SK-N-SH treated with all-trans-retinoic acid at 6 μM for 48 hours (cell line): ENCODE data around the gene CXCL13.

ENCODE experiments used
- ATAC-seq: fragments of 200-7000 bp; cut with Tn5 transposase; 3 replicates; pipeline ENCODE4 v1.9.1; 2020; ENCODE audit warnings: mild to moderate bottlenecking, moderate library complexity
- ARNTL ChIP-seq: fragments of 450-650 bp; formaldehyde crosslinking; IDR thresholded peaks from 2 replicates; pipeline ENCODE4 v1.5.0; 2020; ENCODE audit warnings: low read depth, mild to moderate bottlenecking, moderate library complexity, borderline replicate concordance
- BACH2 ChIP-seq: fragments of 250-450 bp; sonication (Bioruptor Pico); IDR thresholded peaks from 2 replicates; pipeline ENCODE4 v1.9.0; 2021; ENCODE audit warnings: mild to moderate bottlenecking, borderline replicate concordance
- CSDC2 ChIP-seq: fragments of 250-450 bp; sonication (Bioruptor Pico); IDR thresholded peaks from 2 replicates; pipeline ENCODE4 v1.5.0; 2020; ENCODE audit warnings: mild to moderate bottlenecking, moderate library complexity
- ESRRG ChIP-seq: fragments of 250-450 bp; sonication (Bioruptor Pico); IDR thresholded peaks from 2 replicates; pipeline ENCODE4 v1.6.1; 2021; ENCODE audit warnings: mild to moderate bottlenecking
- GLIS3 ChIP-seq: fragments of 250-450 bp; sonication (Bioruptor Pico); IDR thresholded peaks from 2 replicates; pipeline ENCODE4 v1.5.0; 2020; ENCODE audit warnings: mild to moderate bottlenecking, moderate library complexity
- ISL1 ChIP-seq: fragments of 250-450 bp; sonication (Bioruptor Pico); IDR thresholded peaks from 2 replicates; pipeline ENCODE4 v2.1.2; 2022; ENCODE audit warnings: mild to moderate bottlenecking, moderate library complexity
- RARB ChIP-seq: fragments of 250-450 bp; sonication (Bioruptor Pico); IDR thresholded peaks from 2 replicates; pipeline ENCODE4 v1.8.0; 2021; ENCODE audit warnings: mild to moderate bottlenecking, moderate library complexity
- SNAI2 ChIP-seq: fragments of 250-450 bp; sonication (Bioruptor Pico); IDR thresholded peaks from 2 replicates; pipeline ENCODE4 v1.5.0; 2020; ENCODE audit warnings: mild to moderate bottlenecking, moderate library complexity
- TCF4 ChIP-seq: fragments of 250-450 bp; sonication (Bioruptor Pico); IDR thresholded peaks from 2 replicates; pipeline ENCODE4 v1.8.0; 2021; ENCODE audit warnings: mild to moderate bottlenecking, moderate library complexity, borderline replicate concordance
- TOX ChIP-seq: fragments of 250-450 bp; sonication (Bioruptor Pico); IDR thresholded peaks from 2 replicates; pipeline ENCODE4 v1.8.0; 2021; ENCODE audit warnings: mild to moderate bottlenecking, moderate library complexity, borderline replicate concordance
- ZC3H10 ChIP-seq: fragments of 250-450 bp; sonication (Bioruptor Pico); IDR thresholded peaks from 2 replicates; pipeline ENCODE4 v1.5.1; 2021; ENCODE audit warnings: mild to moderate bottlenecking, moderate library complexity
- ZFP3 ChIP-seq: fragments of 250-450 bp; sonication (Bioruptor Pico); IDR thresholded peaks from 2 replicates; pipeline ENCODE4 v1.5.0; 2020; ENCODE audit warnings: mild to moderate bottlenecking, moderate library complexity
- ZNF565 ChIP-seq: fragments of 450-650 bp; formaldehyde crosslinking; conservative IDR thresholded peaks from 2 replicates; pipeline ENCODE4 v1.5.0; 2020; ENCODE audit warnings: low read depth, mild to moderate bottlenecking, moderate library complexity
- ZNF70 ChIP-seq: fragments of 450-650 bp; formaldehyde crosslinking; IDR thresholded peaks from 2 replicates; pipeline ENCODE4 v1.5.0; 2020; ENCODE audit warnings: mild to moderate bottlenecking, moderate library complexity
- ZNF8 ChIP-seq: fragments of 450-650 bp; formaldehyde crosslinking; IDR thresholded peaks from 2 replicates; pipeline ENCODE4 v1.5.0; 2020; ENCODE audit warnings: mild to moderate bottlenecking, moderate library complexity
- TF ChIP-seq, protein P1 (sequence below): fragments of 250-450 bp; sonication (Bioruptor Pico); IDR thresholded peaks from 2 replicates; pipeline ENCODE4 v1.8.0; 2021; ENCODE audit warnings: low read depth, mild to moderate bottlenecking, moderate library complexity, borderline replicate concordance
- TF ChIP-seq, protein P2 (sequence below): fragments of 250-450 bp; sonication (Bioruptor Pico); IDR thresholded peaks from 2 replicates; pipeline ENCODE4 v1.5.1; 2020; ENCODE audit warnings: low read depth, mild to moderate bottlenecking, moderate library complexity
- TF ChIP-seq, protein P3 (sequence below): fragments of 250-450 bp; sonication (Bioruptor Pico); IDR thresholded peaks from 2 replicates; pipeline ENCODE4 v1.5.0; 2020; ENCODE audit warnings: mild to moderate bottlenecking, moderate library complexity
- TF ChIP-seq, protein P4 (sequence below): fragments of 250-450 bp; sonication (Bioruptor Pico); IDR thresholded peaks from 2 replicates; pipeline ENCODE4 v1.8.0; 2020; ENCODE audit warnings: mild to moderate bottlenecking, moderate library complexity, borderline replicate concordance

Gene CXCL13

DNA sequence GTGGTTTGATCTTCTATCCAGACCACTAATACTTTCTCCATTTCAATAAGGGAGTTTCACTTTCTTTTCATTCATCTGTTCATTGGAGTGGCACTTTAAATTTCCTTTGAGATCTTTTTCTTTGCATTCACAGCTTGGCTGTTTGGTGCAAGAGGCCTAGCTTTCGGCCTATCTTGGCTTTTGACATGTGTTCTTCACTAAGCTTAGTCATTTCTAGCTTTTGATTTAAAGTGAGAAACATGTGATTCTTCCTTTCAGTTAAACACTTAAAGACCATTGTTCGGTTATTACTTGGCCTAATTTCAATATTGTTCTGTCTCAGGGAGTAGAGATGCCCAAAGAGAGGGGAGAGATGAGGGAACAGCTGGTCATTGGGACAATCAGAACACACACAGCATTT lies 24.3 kb downstream of the CXCL13 start (continued):
- TF ChIP-seq, protein P1, sequence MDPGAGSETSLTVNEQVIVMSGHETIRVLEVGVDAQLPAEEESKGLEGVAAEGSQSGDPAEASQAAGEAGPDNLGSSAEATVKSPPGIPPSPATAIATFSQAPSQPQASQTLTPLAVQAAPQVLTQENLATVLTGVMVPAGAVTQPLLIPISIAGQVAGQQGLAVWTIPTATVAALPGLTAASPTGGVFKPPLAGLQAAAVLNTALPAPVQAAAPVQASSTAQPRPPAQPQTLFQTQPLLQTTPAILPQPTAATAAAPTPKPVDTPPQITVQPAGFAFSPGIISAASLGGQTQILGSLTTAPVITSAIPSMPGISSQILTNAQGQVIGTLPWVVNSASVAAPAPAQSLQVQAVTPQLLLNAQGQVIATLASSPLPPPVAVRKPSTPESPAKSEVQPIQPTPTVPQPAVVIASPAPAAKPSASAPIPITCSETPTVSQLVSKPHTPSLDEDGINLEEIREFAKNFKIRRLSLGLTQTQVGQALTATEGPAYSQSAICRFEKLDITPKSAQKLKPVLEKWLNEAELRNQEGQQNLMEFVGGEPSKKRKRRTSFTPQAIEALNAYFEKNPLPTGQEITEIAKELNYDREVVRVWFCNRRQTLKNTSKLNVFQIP (CRISPR knock-in tag) = no peak
- TF ChIP-seq ZFP3 (CRISPR knock-in tag) (no peak), TOX (CRISPR knock-in tag) (no peak), ZC3H10 (CRISPR knock-in tag) (no peak), CSDC2 (no peak)

DNA sequence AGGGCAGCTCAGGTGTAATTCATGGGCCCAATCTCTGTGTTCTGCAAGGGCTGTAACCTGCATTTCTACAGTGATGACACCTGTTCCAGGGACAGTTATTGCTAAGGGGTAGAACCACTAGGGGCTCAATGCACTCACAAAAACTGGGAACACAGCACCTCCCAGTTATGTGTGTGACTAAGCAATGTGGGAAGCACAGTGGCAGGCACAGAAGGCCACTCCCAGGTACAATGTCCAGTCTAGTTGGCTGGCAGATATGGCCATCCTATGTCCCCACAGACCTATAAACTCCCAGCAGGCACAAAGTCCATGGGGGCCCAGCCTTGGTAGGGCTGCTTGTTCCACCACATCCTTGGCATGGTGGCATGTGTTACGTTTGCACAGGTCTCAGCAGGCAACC lies 25.7 kb downstream of the CXCL13 start:
- TF ChIP-seq RARB (CRISPR knock-in tag) (no peak), CSDC2 (no peak), ZNF70 (CRISPR knock-in tag) (no peak), GLIS3 (no peak), ZNF565 (no peak)
- TF ChIP-seq, protein P2, sequence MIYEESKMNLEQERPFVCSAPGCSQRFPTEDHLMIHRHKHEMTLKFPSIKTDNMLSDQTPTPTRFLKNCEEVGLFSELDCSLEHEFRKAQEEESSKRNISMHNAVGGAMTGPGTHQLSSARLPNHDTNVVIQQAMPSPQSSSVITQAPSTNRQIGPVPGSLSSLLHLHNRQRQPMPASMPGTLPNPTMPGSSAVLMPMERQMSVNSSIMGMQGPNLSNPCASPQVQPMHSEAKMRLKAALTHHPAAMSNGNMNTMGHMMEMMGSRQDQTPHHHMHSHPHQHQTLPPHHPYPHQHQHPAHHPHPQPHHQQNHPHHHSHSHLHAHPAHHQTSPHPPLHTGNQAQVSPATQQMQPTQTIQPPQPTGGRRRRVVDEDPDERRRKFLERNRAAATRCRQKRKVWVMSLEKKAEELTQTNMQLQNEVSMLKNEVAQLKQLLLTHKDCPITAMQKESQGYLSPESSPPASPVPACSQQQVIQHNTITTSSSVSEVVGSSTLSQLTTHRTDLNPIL (CRISPR knock-in tag) = no peak
- TF ChIP-seq, protein P1 (CRISPR knock-in tag) = no peak
- no peak for ATAC-seq

DNA sequence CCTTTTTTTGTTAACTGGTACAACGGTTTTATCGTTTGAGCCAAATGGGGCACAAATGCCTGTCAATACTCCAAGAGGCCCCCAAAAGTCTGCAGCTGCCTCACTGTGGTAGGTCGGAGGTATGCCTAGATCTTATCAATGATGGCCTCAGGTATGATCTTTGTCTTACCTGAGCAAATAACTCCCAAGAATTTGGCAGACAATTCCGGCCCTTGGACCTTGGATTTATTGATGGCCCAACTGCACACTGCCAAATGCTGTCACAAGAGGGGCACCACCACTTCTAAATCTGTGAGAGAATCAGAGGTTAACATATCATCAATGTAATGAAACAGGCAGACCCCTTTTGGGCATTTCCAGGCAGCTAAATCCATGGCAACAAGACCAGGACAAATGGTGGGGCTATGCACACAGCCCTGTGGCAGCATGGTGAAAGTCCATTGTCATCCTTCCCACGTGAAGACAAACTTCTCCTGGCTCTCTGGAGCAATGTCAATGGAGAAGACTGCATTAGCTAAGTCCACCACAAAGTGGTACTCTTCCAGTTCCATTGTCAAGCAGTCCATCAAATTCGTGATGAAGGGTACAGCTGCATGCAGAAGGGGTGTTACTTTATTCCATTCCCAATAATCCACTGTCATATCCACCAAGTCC lies 28.6 kb downstream of the CXCL13 start:
- TF ChIP-seq TCF4 (CRISPR knock-in tag) (no peak), ZNF70 (CRISPR knock-in tag) (no peak), SNAI2 (CRISPR knock-in tag) (no peak)
- TF ChIP-seq, all 23 proteins: peak for 0
- ATAC-seq = no peak

DNA sequence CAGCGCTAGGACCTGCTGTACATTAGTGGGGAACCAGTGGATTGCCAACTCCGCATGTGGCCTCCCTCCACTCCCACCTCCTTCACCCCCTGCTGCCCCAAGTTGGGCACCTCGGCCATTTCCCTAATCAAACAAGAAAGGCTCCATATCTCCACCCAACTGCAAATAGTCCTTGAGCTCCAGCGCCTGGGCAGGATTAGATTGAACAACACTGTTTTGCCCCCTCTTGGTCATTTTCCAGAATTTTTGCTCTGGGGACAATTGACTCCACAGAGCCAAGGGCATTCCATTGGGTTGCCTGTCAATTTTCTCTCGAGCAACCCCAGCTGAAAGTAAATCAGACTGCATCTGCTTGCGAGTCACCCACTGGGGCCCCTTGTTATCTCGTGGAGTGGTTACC lies 29.6 kb downstream of the CXCL13 start:
- TF ChIP-seq RARB (CRISPR knock-in tag) (no peak), ISL1 (CRISPR knock-in tag) (no peak), CSDC2 (no peak), TOX (CRISPR knock-in tag) (no peak), ESRRG (no peak), ZC3H10 (CRISPR knock-in tag) (no peak), ZNF8 (CRISPR knock-in tag) (no peak), ZFP3 (CRISPR knock-in tag) (no peak), BACH2 (CRISPR knock-in tag) (no peak), ARNTL (no peak), ZNF70 (CRISPR knock-in tag) (no peak)
- TF ChIP-seq, protein P3, sequence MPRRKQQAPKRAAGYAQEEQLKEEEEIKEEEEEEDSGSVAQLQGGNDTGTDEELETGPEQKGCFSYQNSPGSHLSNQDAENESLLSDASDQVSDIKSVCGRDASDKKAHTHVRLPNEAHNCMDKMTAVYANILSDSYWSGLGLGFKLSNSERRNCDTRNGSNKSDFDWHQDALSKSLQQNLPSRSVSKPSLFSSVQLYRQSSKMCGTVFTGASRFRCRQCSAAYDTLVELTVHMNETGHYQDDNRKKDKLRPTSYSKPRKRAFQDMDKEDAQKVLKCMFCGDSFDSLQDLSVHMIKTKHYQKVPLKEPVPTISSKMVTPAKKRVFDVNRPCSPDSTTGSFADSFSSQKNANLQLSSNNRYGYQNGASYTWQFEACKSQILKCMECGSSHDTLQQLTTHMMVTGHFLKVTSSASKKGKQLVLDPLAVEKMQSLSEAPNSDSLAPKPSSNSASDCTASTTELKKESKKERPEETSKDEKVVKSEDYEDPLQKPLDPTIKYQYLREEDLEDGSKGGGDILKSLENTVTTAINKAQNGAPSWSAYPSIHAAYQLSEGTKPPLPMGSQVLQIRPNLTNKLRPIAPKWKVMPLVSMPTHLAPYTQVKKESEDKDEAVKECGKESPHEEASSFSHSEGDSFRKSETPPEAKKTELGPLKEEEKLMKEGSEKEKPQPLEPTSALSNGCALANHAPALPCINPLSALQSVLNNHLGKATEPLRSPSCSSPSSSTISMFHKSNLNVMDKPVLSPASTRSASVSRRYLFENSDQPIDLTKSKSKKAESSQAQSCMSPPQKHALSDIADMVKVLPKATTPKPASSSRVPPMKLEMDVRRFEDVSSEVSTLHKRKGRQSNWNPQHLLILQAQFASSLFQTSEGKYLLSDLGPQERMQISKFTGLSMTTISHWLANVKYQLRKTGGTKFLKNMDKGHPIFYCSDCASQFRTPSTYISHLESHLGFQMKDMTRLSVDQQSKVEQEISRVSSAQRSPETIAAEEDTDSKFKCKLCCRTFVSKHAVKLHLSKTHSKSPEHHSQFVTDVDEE = no peak
- TF ChIP-seq, protein P2 (CRISPR knock-in tag) = no peak
- TF ChIP-seq, protein P4, sequence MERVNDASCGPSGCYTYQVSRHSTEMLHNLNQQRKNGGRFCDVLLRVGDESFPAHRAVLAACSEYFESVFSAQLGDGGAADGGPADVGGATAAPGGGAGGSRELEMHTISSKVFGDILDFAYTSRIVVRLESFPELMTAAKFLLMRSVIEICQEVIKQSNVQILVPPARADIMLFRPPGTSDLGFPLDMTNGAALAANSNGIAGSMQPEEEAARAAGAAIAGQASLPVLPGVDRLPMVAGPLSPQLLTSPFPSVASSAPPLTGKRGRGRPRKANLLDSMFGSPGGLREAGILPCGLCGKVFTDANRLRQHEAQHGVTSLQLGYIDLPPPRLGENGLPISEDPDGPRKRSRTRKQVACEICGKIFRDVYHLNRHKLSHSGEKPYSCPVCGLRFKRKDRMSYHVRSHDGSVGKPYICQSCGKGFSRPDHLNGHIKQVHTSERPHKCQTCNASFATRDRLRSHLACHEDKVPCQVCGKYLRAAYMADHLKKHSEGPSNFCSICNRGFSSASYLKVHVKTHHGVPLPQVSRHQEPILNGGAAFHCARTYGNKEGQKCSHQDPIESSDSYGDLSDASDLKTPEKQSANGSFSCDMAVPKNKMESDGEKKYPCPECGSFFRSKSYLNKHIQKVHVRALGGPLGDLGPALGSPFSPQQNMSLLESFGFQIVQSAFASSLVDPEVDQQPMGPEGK (CRISPR knock-in tag) = no peak
- no peak for ATAC-seq
